ENCODE results near the gene IGSF21.

IGSF21 gene

GRCh38 chr1:18279351-18280074 is 171.9 kb downstream of the IGSF21 start:
- DNase-seq = no peak

GRCh38 chr1:18280956-18281355 is 173.4 kb downstream of the IGSF21 start:
- no peak for DNase-seq

GRCh38 chr1:18282851-18283600 is 175.4 kb downstream of the IGSF21 start:
- no peak for DNase-seq

DNA sequence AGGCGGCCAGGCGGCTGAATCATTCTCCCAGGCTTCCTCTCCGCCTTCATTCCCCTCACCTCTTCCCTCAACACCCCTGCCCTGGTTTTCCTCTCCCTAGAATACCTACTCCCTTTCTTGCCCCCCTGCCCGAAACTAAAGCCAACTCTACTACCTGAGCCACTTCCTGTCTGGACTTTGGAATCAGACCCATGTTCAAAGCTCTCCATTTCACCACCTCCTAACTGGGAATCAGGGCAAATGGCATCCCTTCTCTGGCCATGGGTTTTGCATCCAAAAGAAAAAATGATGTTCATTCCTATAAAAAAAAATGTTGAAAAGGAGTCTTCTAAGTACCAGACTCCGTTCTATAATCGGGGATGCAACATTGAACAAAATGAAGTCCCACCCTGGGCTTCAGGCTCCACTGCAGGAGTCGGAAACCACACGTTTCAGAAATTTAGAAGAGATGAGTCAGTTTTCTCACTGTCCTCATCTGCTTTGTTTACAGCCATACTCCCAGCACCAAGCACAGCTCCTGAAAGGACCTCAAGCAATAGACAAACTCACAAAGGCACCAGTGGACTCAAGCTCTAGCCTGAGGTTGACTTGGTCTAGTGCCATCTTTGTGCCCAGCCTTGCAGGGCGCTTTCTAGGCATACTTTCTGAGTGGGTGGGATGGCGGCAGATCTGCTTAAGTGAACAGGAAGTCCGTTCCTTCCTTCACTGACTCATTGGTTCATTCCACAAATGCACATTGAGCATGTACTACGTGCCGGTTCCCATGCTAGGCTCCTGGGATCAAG is 176.2 kb downstream of the IGSF21 start:
- DNase-seq = no peak

DNA sequence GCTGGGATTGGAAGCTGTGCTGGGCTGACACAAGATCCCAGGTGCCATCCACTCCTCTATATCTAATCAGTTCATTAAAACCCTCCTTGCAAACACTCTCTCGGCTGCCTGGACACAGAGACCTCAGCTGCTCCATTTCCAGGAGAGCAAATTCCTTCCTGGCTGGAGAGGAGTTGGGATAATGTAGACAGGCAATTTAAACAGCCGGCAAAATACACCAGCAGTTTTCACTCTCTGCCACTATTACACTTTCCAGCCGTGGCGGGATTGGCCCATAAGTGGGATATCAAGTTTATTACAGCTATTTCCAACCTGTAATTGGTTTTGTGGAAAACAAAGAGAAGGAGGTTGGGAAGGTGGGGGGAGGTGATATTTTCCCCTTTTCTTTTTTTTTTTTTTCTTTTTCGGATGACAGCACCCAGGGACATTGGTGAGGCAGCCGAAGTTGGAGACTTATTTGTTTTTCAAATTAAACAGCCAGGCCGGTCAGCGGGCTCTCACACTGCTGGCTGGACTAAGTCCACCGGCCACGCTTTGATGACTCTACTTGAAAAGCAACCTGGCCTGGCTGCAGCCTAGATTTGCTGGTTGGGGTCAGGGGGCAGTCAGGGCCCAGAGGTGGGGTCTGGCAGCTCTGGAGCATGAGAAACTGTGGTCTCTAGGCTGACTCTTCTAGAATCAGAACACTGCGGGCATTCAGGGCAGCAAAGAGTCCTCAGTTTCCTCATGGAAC is 177.4 kb downstream of the IGSF21 start:
- DNase-seq = no peak

DNA sequence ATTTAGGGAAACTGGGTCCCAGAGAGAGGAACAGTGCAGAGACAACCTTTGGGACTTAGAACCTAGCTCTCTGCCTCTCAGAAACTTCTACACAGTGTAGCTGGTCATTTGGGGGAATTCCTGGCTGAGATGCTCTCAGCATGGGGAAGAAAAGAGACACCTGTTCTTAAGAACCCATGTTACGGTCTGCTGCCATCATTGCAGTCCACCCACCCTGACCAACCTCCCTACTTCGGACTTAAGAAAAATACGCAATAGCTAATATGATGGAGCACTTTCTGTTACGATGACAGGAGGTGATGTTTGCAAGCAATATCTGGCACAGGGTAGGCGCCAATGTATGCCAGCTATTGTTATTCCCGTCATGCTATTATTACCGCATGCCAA is 177.9 kb downstream of the IGSF21 start:
- no peak for DNase-seq

- DNase-seq = no peak
These were observed 181.1 kb downstream of the IGSF21 start for GRCh38 chr1:18288722-18289121.

DNA sequence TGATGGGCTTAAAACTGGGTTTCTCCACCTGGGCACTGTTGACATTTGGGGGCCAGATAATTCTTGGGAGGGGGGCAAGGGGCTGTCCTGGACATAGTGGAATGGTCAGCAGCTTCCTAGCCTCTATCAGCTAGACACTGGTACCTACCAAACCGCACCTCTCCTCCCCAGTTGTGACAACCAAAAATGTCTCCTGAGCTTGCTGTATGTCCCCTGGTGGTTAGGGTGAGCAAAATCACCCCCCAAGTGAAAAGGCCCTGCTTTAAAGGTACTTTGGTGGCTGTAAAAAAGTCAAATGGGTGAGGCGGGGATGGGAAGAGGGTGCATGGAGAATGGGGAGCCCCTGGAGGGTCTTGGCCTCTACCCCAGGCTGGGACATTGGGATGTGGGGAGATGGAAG is 182.0 kb downstream of the IGSF21 start:
- DNase-seq = no peak

DNA sequence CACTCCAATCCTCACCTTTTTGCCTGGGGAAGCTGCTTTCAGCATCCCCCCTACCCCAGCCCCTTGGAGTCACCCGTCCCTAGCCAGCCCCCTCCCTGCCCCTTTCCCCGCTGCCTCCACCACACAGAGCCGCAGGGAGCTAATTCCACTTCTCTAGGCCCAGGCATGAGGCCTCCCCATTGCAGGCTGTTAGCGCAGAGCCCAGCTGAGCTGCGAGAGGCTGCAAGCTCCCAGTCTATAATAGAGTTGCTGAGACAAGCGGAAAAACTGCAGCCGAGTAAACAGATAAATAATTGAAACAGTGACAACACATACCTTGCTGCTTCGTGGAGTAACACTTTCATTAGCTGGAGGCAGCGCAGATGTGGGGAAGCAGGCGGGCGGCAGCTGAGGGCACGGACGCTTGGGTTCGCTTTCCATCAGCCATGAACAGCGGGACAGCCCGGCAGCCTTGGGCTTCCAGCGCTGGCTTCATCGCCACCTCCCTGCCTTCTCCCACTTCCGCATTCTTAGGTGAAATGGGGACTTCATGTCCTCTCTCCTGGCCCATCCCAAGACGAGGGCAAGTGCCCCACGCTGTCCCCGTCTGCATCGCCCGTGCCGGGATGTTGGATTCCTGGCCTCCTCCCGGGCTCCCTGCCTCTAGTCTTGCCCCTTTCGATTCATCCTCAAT is 183.3 kb downstream of the IGSF21 start:
- no peak for DNase-seq

GRCh38 chr1:18292531-18292930 is 184.9 kb downstream of the IGSF21 start:
- DNase-seq = no peak

- no peak for DNase-seq
These were observed 185.7 kb downstream of the IGSF21 start for GRCh38 chr1:18293291-18293690.

GRCh38 chr1:18294437-18295176 is 187.0 kb downstream of the IGSF21 start:
- DNase-seq = no peak

GRCh38 chr1:18297896-18298648 is 190.5 kb downstream of the IGSF21 start:
- no peak for DNase-seq

DNA sequence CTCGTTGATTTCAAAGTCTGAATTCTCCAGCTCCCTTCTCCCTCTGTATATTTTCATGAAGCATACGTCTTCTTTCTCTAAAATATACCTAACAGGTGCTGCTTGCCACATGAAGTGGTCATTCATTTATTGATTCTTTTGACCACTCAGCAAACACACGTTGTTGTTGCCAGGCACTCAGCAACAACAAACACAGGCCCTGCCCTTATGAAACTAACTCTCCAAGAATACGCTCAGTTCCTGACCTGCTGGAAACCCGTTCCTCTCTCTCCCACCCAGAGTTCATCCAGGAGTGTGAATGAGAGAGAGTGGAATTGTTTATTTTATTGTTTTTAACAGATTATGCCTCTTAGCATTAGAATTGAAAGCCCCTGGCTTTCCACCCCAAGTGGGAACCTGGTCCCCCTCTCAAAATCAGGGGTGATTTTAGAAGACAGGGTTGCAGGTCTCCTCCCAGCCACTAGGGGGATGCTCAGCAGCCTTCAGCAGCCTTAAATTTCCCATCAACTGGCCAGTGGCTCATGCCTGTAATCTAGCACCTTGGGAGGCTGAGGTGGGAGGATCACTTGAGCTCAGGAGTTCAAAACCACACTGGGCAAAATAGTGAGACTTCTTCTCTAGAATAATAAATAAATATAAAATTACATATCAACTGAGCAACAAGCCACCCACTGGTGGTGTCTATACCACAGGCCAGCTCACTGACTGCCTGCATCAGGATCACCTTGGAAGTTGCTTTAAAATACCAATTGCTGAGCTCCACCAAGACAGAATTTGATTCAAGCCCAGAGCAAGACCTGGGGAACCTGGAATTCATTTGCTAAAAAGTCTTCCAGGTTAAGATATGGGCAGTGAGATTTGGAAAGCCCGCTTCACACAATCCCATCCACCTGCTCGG is 192.1 kb downstream of the IGSF21 start:
- DNase-seq = peak; percentile 5

- DNase-seq = no peak
These were observed 192.8 kb downstream of the IGSF21 start for GRCh38 chr1:18300376-18300775.

DNA sequence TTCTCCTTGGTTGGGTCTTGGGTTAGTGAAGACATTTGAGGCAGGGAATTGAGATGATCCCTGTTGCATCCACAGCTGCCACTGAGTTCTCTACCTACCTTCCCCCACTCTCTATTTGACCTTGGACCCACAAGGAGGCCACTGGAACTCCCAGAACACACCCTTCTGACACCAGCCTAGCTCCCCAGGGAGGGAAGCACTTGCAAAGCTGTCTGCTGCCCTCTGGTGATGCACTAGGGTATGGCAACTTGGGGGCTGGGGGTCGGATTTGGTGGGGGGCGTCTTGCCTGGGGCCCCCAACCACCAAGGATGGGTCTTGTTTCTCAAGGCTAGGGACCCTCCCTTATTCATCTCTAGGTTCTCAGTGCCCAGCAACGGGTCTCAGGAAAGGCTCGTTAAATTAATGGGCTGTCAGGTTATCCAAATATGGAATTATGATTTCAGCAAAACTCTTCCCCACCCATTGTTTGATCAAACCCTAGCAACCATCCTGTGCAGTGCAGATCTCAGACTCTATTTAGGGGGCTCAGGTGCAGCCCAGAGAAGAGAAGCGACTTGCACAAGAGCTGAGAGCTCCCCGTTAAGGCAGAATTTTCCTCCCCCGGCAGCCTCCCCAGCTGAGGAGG is 195.3 kb downstream of the IGSF21 start:
- no peak for DNase-seq

GRCh38 chr1:18304151-18304869 is 196.7 kb downstream of the IGSF21 start:
- DNase-seq = no peak

DNA sequence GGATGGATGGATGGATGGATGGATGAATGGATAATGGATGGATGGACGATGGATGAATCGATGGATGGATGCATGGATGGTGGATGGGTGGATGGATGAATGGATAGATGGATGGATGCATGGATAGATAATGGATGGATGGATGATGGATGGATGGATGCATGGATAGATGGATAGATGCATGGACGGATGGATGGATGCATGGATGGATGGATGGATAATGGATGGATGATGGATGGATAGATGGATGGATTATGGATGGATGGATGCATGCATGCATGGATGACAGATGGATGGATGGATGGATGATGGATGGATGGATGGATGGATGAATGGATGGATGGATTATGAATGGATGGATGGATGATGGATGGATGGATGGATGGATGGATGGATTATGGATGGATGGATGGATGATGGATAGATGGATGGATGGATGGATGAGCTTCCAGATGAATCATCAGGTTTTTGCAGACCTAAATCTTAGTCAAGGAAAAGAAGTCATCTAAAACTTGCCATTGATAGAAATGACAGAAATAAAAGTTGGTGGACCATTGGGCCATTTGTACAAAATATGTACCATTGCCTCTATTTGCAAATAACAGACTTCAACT is 197.7 kb downstream of the IGSF21 start:
- DNase-seq = no peak
